ENCODE data around the gene PAGR1.
"Not testable (repeated sequence)": the region's sequence is repeated elsewhere in the genome, so short reads cannot be mapped to it uniquely, and the experiment has no call there.

The PAGR1 gene

GRCh38 chr16:29784901-29785500 is 31.0 kb upstream of the PAGR1 start:
- CTCF ChIA-PET: interaction anchor here (0.6 to 1.5 kb wide), 4 partner anchors 8 to 275 kb away, joined by 3 to 4 read pairs (median 3); no protein-coding TSS in a partner anchor
- peak; percentile 33 for TF ChIP-seq CTCF (conservative IDR thresholded peaks at IDR 0.05; ENCODE audit: low read depth)
- POLR2A ChIA-PET (ENCODE audit: low non-redundant PET): no interaction called here
- no peak overlapping the region for H3K27ac ChIP-seq
- DNase-seq (ENCODE audit: low spot score): no peak

- DNase-seq (ENCODE audit: low spot score); CTCF ChIA-PET; H3K27ac ChIP-seq: not testable (repeated sequence)
- POLR2A ChIA-PET (ENCODE audit: low non-redundant PET): interaction anchor here (0.6 kb wide), 1 partner anchor 387 kb away, joined by 3 read pairs; no protein-coding TSS in a partner anchor
Measured at GRCh38 chr16:29787155-29787554, 28.8 kb upstream of the PAGR1 start.

GRCh38 chr16:29789775-29790182 is 26.2 kb upstream of the PAGR1 start:
- no peak for DNase-seq (ENCODE audit: low spot score)
- CTCF ChIA-PET: interaction anchor here (0.6 to 1.5 kb wide), 7 partner anchors 8 to 60 kb away, joined by 3 to 8 read pairs (median 4); partner anchors contain the start of gene PAGR1
- no peak for TF ChIP-seq CTCF (conservative IDR thresholded peaks at IDR 0.05; ENCODE audit: low read depth)
- POLR2A ChIA-PET (ENCODE audit: low non-redundant PET): interaction anchor here (0.8 to 1.6 kb wide), 3 partner anchors 11 to 27 kb away, joined by 3 to 5 read pairs (median 3); no protein-coding TSS in a partner anchor
- H3K27ac ChIP-seq: peak overlapping the region; percentile 87

DNA sequence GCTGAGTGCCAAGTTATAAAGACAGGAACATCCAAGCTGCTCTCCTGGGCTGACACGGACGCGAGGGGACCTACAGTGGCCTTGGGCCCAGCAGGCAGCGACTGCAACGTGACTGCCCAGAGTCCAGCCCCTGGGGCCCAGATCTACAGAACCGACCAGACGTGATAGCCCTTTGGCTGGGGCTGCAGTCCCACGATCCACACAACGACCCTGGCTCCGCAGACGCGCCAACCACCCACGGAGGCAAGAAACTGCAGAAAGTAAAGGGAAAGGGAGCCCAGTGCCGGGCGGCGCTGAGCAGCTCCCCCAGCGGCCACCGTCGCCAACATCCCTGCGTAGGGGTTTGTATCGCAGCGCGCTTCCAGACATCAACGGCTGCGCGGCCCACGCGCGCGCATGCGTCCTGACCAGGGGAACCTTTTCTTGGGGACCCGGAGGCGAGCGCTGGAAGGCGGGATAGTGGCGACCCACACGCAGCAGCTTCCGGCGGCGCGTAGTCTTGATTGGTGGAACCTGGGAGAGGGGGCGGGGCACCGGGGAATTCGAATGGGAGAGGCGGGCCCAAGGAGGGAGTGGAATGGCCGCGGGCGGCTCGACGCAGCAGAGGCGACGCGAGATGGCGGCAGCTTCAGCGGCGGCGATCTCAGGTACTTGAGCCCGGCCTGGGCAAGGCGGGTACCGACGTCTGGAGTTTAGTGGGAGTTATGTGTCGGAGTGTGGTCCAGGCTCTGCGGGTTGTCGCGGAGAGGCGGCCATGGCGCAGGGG is 25.6 kb upstream of the PAGR1 start, which contains the start of gene KIF22:
KIF22 (plus strand) TSS at position 569 of the 766 bp plus-strand sequence; CDS start at position 578, 9 bp downstream.
- POLR2A ChIA-PET (ENCODE audit: low non-redundant PET): interaction anchor here (0.6 to 1.6 kb wide), 5 partner anchors 11 to 171 kb away, joined by 3 to 11 read pairs (median 3); partner anchors contain the start of gene TMEM219
- CTCF ChIA-PET: interaction anchor here (0.6 to 1.5 kb wide), 8 partner anchors 9 to 61 kb away, joined by 3 to 8 read pairs (median 4); partner anchors contain the start of gene PAGR1
- peak; percentile 99 for DNase-seq (ENCODE audit: low spot score)
- peak; percentile 83 for TF ChIP-seq CTCF (conservative IDR thresholded peaks at IDR 0.05; ENCODE audit: low read depth)
- H3K27ac ChIP-seq: peak within 1 kb of the TSS; percentile 87

DNA sequence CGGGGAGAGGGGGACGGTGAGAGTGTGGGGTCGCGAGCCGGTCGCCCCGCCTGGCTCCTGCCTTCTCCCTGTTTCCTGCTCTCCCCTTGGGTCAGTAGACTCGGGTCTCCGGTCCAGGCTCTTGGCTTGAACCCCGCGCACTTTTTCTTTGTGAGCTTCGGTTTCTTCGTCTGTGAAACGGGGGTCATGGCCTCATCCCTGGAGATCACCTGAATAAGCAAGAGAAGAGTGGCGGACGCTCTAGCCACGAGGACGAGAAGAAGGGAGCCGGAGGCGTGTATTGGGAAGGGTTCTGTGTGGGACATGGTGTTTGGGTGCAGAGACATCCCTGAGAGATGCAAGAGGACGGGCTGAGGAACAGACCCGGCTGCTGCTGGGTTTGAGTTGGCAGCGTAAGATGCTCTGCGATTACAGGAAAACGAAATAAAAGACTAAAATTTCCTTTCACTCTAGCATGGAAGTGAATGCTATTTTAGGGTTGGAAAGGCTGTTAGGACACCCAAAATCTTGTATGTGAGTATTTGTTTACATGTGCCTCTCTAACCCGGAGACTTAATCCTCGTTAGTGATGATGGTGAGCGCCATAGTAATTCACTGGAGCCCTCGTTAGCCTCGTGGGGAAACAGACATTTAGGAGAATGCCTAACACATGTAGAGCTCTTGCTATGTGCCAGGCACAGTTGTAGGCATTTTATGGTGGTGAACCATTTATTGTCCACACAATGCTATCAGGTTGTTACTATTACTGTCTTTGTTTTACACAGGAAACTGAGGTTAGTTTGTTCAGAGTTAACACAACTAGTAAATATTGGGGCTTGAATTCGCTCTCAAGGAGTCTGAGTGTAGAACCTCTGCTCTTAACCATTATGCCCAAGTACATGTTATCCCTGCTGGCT is 24.8 kb upstream of the PAGR1 start:
- no peak for TF ChIP-seq CTCF (conservative IDR thresholded peaks at IDR 0.05; ENCODE audit: low read depth)
- ChIA-PET CTCF (interaction anchor here (0.7 to 1.5 kb wide), 6 partner anchors 11 to 58 kb away, joined by 3 to 8 read pairs (median 4); partner anchors contain the start of gene PAGR1), POLR2A (ENCODE audit: low non-redundant PET) (interaction anchor here (0.5 to 1.6 kb wide), 6 partner anchors 10 to 639 kb away, joined by 3 to 11 read pairs (median 5); partner anchors contain the start of gene TMEM219)
- H3K27ac ChIP-seq: peak overlapping the region; percentile 87
- DNase-seq (ENCODE audit: low spot score): no peak
